Astrocyte (in vitro differentiated cells and primary cell): Measurements from ENCODE around the gene CERS1. TPM values are rescaled to one million over a fixed set of nuclear protein-coding genes. Genes with fewer than 3 reads are reported as not detected.

Experiments used
- DNase-seq: peaks from one replicate; pipeline ENCODE4 v3.0.0-alpha.2; 2010; ENCODE audit warnings: low read depth
- FAIRE-seq: peaks from 2 replicates; lab custom pipeline; 2011; peaks lifted over from hg19 to GRCh38; lab: Jason Lieb, UNC
- H2AFZ ChIP-seq: 2 replicates; pipeline ENCODE4 v1.6.0; 2012; ENCODE audit warnings: low read depth, low read length, inconsistent platforms
- H3K27ac ChIP-seq: 2 replicates; pipeline ENCODE4 v1.5.1; 2011; ENCODE audit warnings: low read depth, low read length, inconsistent platforms
- H3K27me3 ChIP-seq: 2 replicates; pipeline ENCODE4 v1.6.0; 2011; ENCODE audit warnings: low read length, inconsistent platforms; ENCODE audit not compliant: insufficient read depth
- H3K36me3 ChIP-seq: 2 replicates; pipeline ENCODE4 v1.5.1; 2011; ENCODE audit warnings: low read length, inconsistent platforms; ENCODE audit not compliant: insufficient read depth
- H3K4me1 ChIP-seq: 2 replicates; pipeline ENCODE4 v1.5.1; 2011; ENCODE audit warnings: low read length, inconsistent platforms; ENCODE audit not compliant: insufficient read depth
- H3K4me2 ChIP-seq: 2 replicates; pipeline ENCODE4 v1.6.0; 2012; ENCODE audit warnings: low read length, inconsistent platforms
- H3K4me3 ChIP-seq: 2 replicates; pipeline ENCODE4 v1.5.1; 2011; ENCODE audit warnings: low read depth, mild to moderate bottlenecking, low read length, inconsistent platforms; ENCODE audit not compliant: insufficient read depth
- H3K79me2 ChIP-seq: 2 replicates; pipeline ENCODE4 v1.6.0; 2012; ENCODE audit warnings: mild to moderate bottlenecking, low read length, inconsistent platforms; ENCODE audit not compliant: insufficient read depth
- H3K9ac ChIP-seq: 2 replicates; pipeline ENCODE4 v1.6.0; 2012; ENCODE audit warnings: mild to moderate bottlenecking, low read length, inconsistent platforms
- H3K9me3 ChIP-seq: 2 replicates; pipeline ENCODE4 v1.5.1; 2012; ENCODE audit warnings: low read depth, mild to moderate bottlenecking, low read length, inconsistent platforms; ENCODE audit not compliant: insufficient read depth
- H4K20me1 ChIP-seq: 2 replicates; pipeline ENCODE4 v1.6.0; 2012; ENCODE audit warnings: low read length, inconsistent platforms; ENCODE audit not compliant: insufficient read depth
- H3K27ac Mint-ChIP-seq: one replicate; pipeline ENCODE4 v1.8.0; 2021; ENCODE audit warnings: mild to moderate bottlenecking, mixed read lengths; ENCODE audit not compliant: unreplicated experiment
- H3K27me3 Mint-ChIP-seq: one replicate; pipeline ENCODE4 v1.8.0; 2021; ENCODE audit warnings: low read depth, mixed read lengths; ENCODE audit not compliant: unreplicated experiment
- H3K36me3 Mint-ChIP-seq: one replicate; pipeline ENCODE4 v1.8.0; 2021; ENCODE audit warnings: low read depth, mixed read lengths; ENCODE audit not compliant: unreplicated experiment
- H3K4me1 Mint-ChIP-seq: one replicate; pipeline ENCODE4 v1.8.0; 2021; ENCODE audit warnings: low read depth, mixed read lengths; ENCODE audit not compliant: unreplicated experiment
- H3K4me3 Mint-ChIP-seq: one replicate; pipeline ENCODE4 v1.8.0; 2021; ENCODE audit warnings: mild to moderate bottlenecking, moderate library complexity, mixed read lengths; ENCODE audit not compliant: unreplicated experiment
- H3K9me3 Mint-ChIP-seq: one replicate; pipeline ENCODE4 v1.8.0; 2021; ENCODE audit warnings: mild to moderate bottlenecking, mixed read lengths; ENCODE audit not compliant: unreplicated experiment
- CTCF ChIP-seq: IDR thresholded peaks from 2 replicates; pipeline ENCODE4 v1.5.1; 2011; ENCODE audit warnings: low read depth, mild to moderate bottlenecking, inconsistent platforms, low read length, moderate library complexity; ENCODE audit not compliant: insufficient read depth
- EZH2 ChIP-seq: IDR thresholded peaks from 2 replicates; pipeline ENCODE4 v1.6.1; 2012; ENCODE audit warnings: mild to moderate bottlenecking, low read length, inconsistent platforms; ENCODE audit not compliant: insufficient read depth
- total RNA-seq: library from RNA; stranded (reverse); gene quantifications from 2 replicates; pipeline ENCODE4 v1.2.1, GENCODE V29; 2021

The CERS1 gene
- total RNA-seq, 1 donor from 2014 or later: 6.8 TPM

GRCh38 chr19:18901491-18901890, 5.5 kb upstream of the CERS1 start:
- no peaks in the 10 kb centered on the region for H3K27me3 ChIP-seq
- Mint-ChIP-seq H3K27ac (no peak overlapping the region), H3K36me3 (peaks cover 10% of the 10 kb centered on the region), H3K9me3 (no peaks in the 10 kb centered on the region), H3K27me3 (no peaks in the 10 kb centered on the region), H3K4me1 (peaks cover under 1% of the 10 kb centered on the region), H3K4me3 (no peak overlapping the region)
- H3K4me3 ChIP-seq: no peak overlapping the region
- no peaks in the 10 kb centered on the region for H3K36me3 ChIP-seq
- no peak overlapping the region for H3K4me2 ChIP-seq
- no peak overlapping the region for H3K27ac ChIP-seq
- FAIRE-seq: no peak
- no peaks in the 10 kb centered on the region for H3K9me3 ChIP-seq
- no peak overlapping the region for H3K9ac ChIP-seq
- no peak for DNase-seq
- TF ChIP-seq EZH2 (no peak), CTCF (no peak)
- H3K4me1 ChIP-seq: no peaks in the 10 kb centered on the region
- no peak overlapping the region for H2AFZ ChIP-seq
- no peaks in the 10 kb centered on the region for H3K79me2 ChIP-seq
- peaks cover 67% of the 10 kb centered on the region for H4K20me1 ChIP-seq

- H3K27me3 Mint-ChIP-seq: no peaks in the 10 kb centered on the region
- no peak for DNase-seq
Measured at GRCh38 chr19:18900700-18901481, 4.9 kb upstream of the CERS1 start.

More at GRCh38 chr19:18900700-18901481, 4.9 kb upstream of the CERS1 start:
- H2AFZ ChIP-seq: no peak overlapping the region
- H3K4me2 ChIP-seq: no peak overlapping the region
- H3K4me1 ChIP-seq: no peaks in the 10 kb centered on the region
- peaks cover 62% of the 10 kb centered on the region for H4K20me1 ChIP-seq
- H3K36me3 ChIP-seq: no peaks in the 10 kb centered on the region
- no peak overlapping the region for H3K4me3 ChIP-seq
- no peak overlapping the region for H3K27ac ChIP-seq
- H3K9me3 Mint-ChIP-seq: no peaks in the 10 kb centered on the region
- no peaks in the 10 kb centered on the region for H3K9me3 ChIP-seq
- TF ChIP-seq EZH2 (no peak), CTCF (no peak)
- H3K4me1 Mint-ChIP-seq: peaks cover 2% of the 10 kb centered on the region
- no peak overlapping the region for H3K9ac ChIP-seq
- no peak for FAIRE-seq
- no peak overlapping the region for H3K4me3 Mint-ChIP-seq
- H3K36me3 Mint-ChIP-seq: peaks cover 10% of the 10 kb centered on the region
- no peaks in the 10 kb centered on the region for H3K79me2 ChIP-seq
- no peaks in the 10 kb centered on the region for H3K27me3 ChIP-seq
- H3K27ac Mint-ChIP-seq: no peak overlapping the region
